ENCODE data around the gene KIF22. TPM values are rescaled to one million over a fixed set of nuclear protein-coding genes. Genes with fewer than 3 reads are reported as not detected.
"Not testable (repeated sequence)": the region's sequence is repeated elsewhere in the genome, so short reads cannot be mapped to it uniquely, and the experiment has no call there.

KIF22 gene
- total and polyA plus RNA-seq, 2 experiments from 2014 or later = 59.5 to 121 TPM

DNA sequence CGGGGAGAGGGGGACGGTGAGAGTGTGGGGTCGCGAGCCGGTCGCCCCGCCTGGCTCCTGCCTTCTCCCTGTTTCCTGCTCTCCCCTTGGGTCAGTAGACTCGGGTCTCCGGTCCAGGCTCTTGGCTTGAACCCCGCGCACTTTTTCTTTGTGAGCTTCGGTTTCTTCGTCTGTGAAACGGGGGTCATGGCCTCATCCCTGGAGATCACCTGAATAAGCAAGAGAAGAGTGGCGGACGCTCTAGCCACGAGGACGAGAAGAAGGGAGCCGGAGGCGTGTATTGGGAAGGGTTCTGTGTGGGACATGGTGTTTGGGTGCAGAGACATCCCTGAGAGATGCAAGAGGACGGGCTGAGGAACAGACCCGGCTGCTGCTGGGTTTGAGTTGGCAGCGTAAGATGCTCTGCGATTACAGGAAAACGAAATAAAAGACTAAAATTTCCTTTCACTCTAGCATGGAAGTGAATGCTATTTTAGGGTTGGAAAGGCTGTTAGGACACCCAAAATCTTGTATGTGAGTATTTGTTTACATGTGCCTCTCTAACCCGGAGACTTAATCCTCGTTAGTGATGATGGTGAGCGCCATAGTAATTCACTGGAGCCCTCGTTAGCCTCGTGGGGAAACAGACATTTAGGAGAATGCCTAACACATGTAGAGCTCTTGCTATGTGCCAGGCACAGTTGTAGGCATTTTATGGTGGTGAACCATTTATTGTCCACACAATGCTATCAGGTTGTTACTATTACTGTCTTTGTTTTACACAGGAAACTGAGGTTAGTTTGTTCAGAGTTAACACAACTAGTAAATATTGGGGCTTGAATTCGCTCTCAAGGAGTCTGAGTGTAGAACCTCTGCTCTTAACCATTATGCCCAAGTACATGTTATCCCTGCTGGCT, 646 bp downstream of the KIF22 start:
- TF ChIP-seq, protein P1, sequence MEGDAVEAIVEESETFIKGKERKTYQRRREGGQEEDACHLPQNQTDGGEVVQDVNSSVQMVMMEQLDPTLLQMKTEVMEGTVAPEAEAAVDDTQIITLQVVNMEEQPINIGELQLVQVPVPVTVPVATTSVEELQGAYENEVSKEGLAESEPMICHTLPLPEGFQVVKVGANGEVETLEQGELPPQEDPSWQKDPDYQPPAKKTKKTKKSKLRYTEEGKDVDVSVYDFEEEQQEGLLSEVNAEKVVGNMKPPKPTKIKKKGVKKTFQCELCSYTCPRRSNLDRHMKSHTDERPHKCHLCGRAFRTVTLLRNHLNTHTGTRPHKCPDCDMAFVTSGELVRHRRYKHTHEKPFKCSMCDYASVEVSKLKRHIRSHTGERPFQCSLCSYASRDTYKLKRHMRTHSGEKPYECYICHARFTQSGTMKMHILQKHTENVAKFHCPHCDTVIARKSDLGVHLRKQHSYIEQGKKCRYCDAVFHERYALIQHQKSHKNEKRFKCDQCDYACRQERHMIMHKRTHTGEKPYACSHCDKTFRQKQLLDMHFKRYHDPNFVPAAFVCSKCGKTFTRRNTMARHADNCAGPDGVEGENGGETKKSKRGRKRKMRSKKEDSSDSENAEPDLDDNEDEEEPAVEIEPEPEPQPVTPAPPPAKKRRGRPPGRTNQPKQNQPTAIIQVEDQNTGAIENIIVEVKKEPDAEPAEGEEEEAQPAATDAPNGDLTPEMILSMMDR (IDR thresholded peaks at IDR 0.05; ENCODE audit: low read depth, low read length) = no peak
- DNase-seq (ENCODE audit: low read depth in 1 of 2, low spot score in 1 of 2) = no peak
- Histone ChIP-seq H3K36me3 (no peaks in the 10 kb centered on the region), H3K27ac (peak overlapping the region; percentile 73), H3K4me3 (peak overlapping the region; percentile 77), H3K9me3 (ENCODE audit: low read depth) (no peaks in the 10 kb centered on the region), H3K4me1 (ENCODE audit: low read depth) (peaks cover 9% of the 10 kb centered on the region), H3K27me3 (no peaks in the 10 kb centered on the region)

- TF ChIP-seq, protein P1 (IDR thresholded peaks at IDR 0.05; ENCODE audit: low read depth, low read length) = no peak
- no peak for DNase-seq (ENCODE audit: low read depth in 1 of 2, low spot score in 1 of 2)
- H3K27me3 ChIP-seq = no peaks in the 10 kb centered on the region
- peak overlapping the region; percentile 77 for H3K4me3 ChIP-seq
- no peaks in the 10 kb centered on the region for H3K9me3 ChIP-seq (ENCODE audit: low read depth)
- H3K27ac ChIP-seq = no peak overlapping the region
- peaks cover 7% of the 10 kb centered on the region for H3K36me3 ChIP-seq
- H3K4me1 ChIP-seq (ENCODE audit: low read depth) = peaks cover 9% of the 10 kb centered on the region
Measured at GRCh38 chr16:29791845-29792807, 1.6 kb downstream of the KIF22 start.

DNA sequence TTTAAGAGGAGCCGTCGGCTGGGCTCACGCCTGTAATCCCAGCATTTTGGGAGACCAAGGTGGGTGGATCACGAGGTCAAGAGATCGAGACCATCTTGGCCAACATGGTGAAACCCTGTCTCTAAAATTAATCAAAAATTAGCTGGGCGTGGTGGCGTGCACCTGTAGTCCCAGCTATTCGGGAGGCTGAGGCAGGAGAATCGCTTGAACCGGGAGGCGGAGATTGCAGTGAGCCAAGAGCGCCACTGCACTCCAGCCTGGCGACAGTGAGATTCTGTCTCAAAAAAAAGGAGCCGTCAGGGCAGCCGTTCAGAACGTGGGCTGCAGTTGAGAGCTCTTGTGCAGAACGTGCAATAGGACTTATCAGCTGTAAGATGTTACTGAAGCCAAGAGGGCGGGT, 2.6 kb downstream of the KIF22 start:
- DNase-seq (ENCODE audit: low read depth in 1 of 2, low spot score in 1 of 2); H3K9me3 ChIP-seq (ENCODE audit: low read depth); H3K27me3 ChIP-seq; H3K4me1 ChIP-seq (ENCODE audit: low read depth); H3K27ac ChIP-seq; H3K4me3 ChIP-seq: not testable (repeated sequence)
- H3K36me3 ChIP-seq = peaks cover 16% of the 10 kb centered on the region

GRCh38 chr16:29794231-29794710, 3.7 kb downstream of the KIF22 start:
- Histone ChIP-seq H3K27ac (no peak overlapping the region), H3K27me3 (no peaks in the 10 kb centered on the region)

DNA sequence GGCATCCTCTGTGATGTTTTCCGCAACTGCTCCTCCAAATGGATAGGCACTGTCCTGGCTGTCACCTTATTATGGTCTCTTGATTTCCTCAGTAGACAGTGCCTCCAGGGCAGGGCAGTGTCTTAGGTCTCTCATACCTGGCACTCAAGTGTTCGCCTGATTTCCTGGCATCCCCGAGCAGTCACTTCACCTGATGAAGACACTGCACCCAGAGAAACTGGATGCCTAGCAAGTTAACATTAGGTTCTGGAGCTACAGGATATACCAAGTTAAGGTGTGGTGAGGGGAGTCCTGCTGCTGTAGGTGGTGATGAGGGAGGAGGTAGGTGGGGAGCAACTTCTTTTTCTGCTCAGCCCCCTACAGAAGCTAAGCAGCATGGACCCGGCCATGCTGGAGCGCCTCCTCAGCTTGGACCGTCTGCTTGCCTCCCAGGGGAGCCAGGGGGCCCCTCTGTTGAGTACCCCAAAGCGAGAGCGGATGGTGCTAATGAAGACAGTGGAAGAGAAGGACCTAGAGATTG, 11.9 kb downstream of the KIF22 start:
- TF ChIP-seq, protein P1 (IDR thresholded peaks at IDR 0.05; ENCODE audit: low read depth, low read length) = no peak
- no peak overlapping the region for H3K4me3 ChIP-seq
- peaks cover 7% of the 10 kb centered on the region for H3K4me1 ChIP-seq (ENCODE audit: low read depth)
- DNase-seq (ENCODE audit: low read depth in 1 of 2, low spot score in 1 of 2) = no peak
- H3K36me3 ChIP-seq = peaks cover 39% of the 10 kb centered on the region
- no peaks in the 10 kb centered on the region for H3K27me3 ChIP-seq
- no peaks in the 10 kb centered on the region for H3K9me3 ChIP-seq (ENCODE audit: low read depth)
- H3K27ac ChIP-seq = no peak overlapping the region

More at GRCh38 chr16:29794231-29794710, 3.7 kb downstream of the KIF22 start:
- Histone ChIP-seq H3K4me3 (no peak overlapping the region), H3K36me3 (peaks cover 26% of the 10 kb centered on the region), H3K4me1 (ENCODE audit: low read depth) (peaks cover 9% of the 10 kb centered on the region), H3K9me3 (ENCODE audit: low read depth) (no peaks in the 10 kb centered on the region)
- TF ChIP-seq, protein P1 (IDR thresholded peaks at IDR 0.05; ENCODE audit: low read depth, low read length) = no peak
- DNase-seq (ENCODE audit: low read depth in 1 of 2, low spot score in 1 of 2) = no peak

Data from cardiac muscle cell (in vitro differentiated cells and primary cell).